SK-N-SH (cell line): Measurements from ENCODE around the gene PLSCR2.

Experiments
- FOXJ3 ChIP-seq: sonication (generic); formaldehyde crosslinking; IDR thresholded peaks from 2 replicates; pipeline ENCODE4 v1.5.1; 2020; ENCODE audit warnings: mild to moderate bottlenecking, missing genetic modification reagents
- MXI1 ChIP-seq: IDR thresholded peaks from 2 replicates; pipeline ENCODE4 v1.6.1; 2012; ENCODE audit warnings: mild to moderate bottlenecking, low read depth, low read length, improper control_type of control experiment
- POLR2AphosphoS5 ChIP-seq: IDR thresholded peaks from 2 replicates; pipeline ENCODE4 v1.6.1; 2012; ENCODE audit warnings: low read depth, low read length
- RAD21 ChIP-seq: IDR thresholded peaks from 2 replicates; pipeline ENCODE4 v1.6.1; 2012; ENCODE audit warnings: mild to moderate bottlenecking, low read length
- TF ChIP-seq, protein P1 (sequence below): fragments of 200-600 bp; sonication (generic); IDR thresholded peaks from 2 replicates; pipeline ENCODE4 v1.6.1; 2017; ENCODE audit warnings: antibody characterized with exemption, mild to moderate bottlenecking, moderate library complexity
- TF ChIP-seq, protein P2 (sequence below): fragments of 150-350 bp; IDR thresholded peaks from 2 replicates; pipeline ENCODE4 v1.6.1; 2017; ENCODE audit warnings: antibody characterized with exemption, low read length, low read depth, borderline replicate concordance
- TF ChIP-seq, protein P3 (sequence below): IDR thresholded peaks from 2 replicates; pipeline ENCODE4 v1.4.0; 2012; ENCODE audit warnings: low read depth

DNA sequence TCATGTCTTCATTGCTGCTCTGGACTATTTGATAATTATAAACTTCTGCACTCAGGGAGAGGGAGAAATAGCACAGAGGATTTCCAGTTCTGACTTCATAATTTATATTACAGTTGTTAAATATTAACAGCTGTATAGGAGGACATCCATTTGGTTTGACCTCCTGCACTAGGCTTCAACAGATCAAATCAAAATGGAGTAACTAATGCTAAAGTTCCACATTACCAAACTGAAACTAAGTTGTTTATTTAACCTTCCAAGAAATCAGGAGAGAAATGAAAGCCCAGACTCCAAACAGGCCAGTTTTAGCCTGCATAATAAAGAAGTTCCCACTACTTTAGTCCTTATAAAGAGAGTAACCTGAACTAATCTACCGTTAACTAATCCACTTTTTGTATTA, 4.6 kb downstream of the PLSCR2 start:
- TF ChIP-seq, protein P1, sequence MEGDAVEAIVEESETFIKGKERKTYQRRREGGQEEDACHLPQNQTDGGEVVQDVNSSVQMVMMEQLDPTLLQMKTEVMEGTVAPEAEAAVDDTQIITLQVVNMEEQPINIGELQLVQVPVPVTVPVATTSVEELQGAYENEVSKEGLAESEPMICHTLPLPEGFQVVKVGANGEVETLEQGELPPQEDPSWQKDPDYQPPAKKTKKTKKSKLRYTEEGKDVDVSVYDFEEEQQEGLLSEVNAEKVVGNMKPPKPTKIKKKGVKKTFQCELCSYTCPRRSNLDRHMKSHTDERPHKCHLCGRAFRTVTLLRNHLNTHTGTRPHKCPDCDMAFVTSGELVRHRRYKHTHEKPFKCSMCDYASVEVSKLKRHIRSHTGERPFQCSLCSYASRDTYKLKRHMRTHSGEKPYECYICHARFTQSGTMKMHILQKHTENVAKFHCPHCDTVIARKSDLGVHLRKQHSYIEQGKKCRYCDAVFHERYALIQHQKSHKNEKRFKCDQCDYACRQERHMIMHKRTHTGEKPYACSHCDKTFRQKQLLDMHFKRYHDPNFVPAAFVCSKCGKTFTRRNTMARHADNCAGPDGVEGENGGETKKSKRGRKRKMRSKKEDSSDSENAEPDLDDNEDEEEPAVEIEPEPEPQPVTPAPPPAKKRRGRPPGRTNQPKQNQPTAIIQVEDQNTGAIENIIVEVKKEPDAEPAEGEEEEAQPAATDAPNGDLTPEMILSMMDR, result no peak
- TF ChIP-seq POLR2AphosphoS5 (no peak), FOXJ3 (CRISPR knock-in tag) (no peak), MXI1 (no peak), RAD21 (no peak)
- TF ChIP-seq, protein P2, sequence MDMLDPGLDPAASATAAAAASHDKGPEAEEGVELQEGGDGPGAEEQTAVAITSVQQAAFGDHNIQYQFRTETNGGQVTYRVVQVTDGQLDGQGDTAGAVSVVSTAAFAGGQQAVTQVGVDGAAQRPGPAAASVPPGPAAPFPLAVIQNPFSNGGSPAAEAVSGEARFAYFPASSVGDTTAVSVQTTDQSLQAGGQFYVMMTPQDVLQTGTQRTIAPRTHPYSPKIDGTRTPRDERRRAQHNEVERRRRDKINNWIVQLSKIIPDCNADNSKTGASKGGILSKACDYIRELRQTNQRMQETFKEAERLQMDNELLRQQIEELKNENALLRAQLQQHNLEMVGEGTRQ, result no peak
- TF ChIP-seq, protein P3, sequence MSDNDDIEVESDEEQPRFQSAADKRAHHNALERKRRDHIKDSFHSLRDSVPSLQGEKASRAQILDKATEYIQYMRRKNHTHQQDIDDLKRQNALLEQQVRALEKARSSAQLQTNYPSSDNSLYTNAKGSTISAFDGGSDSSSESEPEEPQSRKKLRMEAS, result no peak
